ENCODE measurements around the gene CCDC60. TPM values are rescaled to one million over a fixed set of nuclear protein-coding genes. Genes with fewer than 3 reads are reported as not detected.

CCDC60 gene
- polyA plus RNA-seq, 3 donors: not detected

GRCh38 chr12:119423285-119423684 lies 88.8 kb downstream of the CCDC60 start:
- H3K36me3 Mint-ChIP-seq: no peaks in the 10 kb centered on the region
- 17% methylated on average over 1 of the region's 2 CpGs for WGBS (ENCODE audit: insufficient coverage)
- H3K27ac ChIP-seq (ENCODE audit: low read depth in 1 of 2, low read length in 2 of 2): no peak overlapping the region
- TF ChIP-seq CTCF (IDR thresholded peaks at IDR 0.05): no peak
- H3K9me3 ChIP-seq (replicated peaks in 1 of 2; ENCODE audit: control insufficient read depth in 1 of 2, insufficient read depth in 1 of 2, low read length in 2 of 2): no peaks in the 10 kb centered on the region
- no peak overlapping the region for H3K4me3 ChIP-seq (replicated peaks in 1 of 3; ENCODE audit: low read depth in 2 of 3, low read length in 3 of 3)
- H3K27ac Mint-ChIP-seq: no peak overlapping the region
- H3K4me2 ChIP-seq (replicated peaks; ENCODE audit: extremely low read depth, low read length, poor library complexity, severe bottlenecking): no peak overlapping the region
- H2AFZ ChIP-seq (ENCODE audit: insufficient read depth, low read depth, low read length, poor library complexity, severe bottlenecking): no peak overlapping the region
- no peaks in the 10 kb centered on the region for H3K36me3 ChIP-seq (replicated peaks in 1 of 2; ENCODE audit: control insufficient read depth in 1 of 2, insufficient read depth in 2 of 2, low read length in 2 of 2)
- DNase-seq: no peak
- intact Hi-C loops (cut with micrococcal nuclease): no loop called here
- no peaks in the 10 kb centered on the region for H3K9me3 Mint-ChIP-seq
- H3K9ac ChIP-seq (ENCODE audit: insufficient read depth, low read length, poor library complexity, severe bottlenecking): no peak overlapping the region
- H3K4me1 ChIP-seq (ENCODE audit: control insufficient read depth in 1 of 2, insufficient read depth in 2 of 2, low read length in 2 of 2): no peaks in the 10 kb centered on the region
- peaks cover 0 to 2% (median 1%) of the 10 kb centered on the region in 3 donors for H3K27me3 Mint-ChIP-seq (ENCODE audit: low read depth in 3 of 3)
- no peak overlapping the region for H3K4me3 Mint-ChIP-seq
- H3K79me2 ChIP-seq (ENCODE audit: insufficient read depth, low read length): no peaks in the 10 kb centered on the region
- no peaks in the 10 kb centered on the region for H4K20me1 ChIP-seq (ENCODE audit: insufficient read depth, low read length)
- no peaks in the 10 kb centered on the region for H3K27me3 ChIP-seq (ENCODE audit: control insufficient read depth in 2 of 2, insufficient read depth in 2 of 2, low read length in 2 of 2)
- H3K4me1 Mint-ChIP-seq: no peaks in the 10 kb centered on the region

GRCh38 chr12:119425623-119426022 lies 91.1 kb downstream of the CCDC60 start:
- WGBS (ENCODE audit: insufficient coverage): 60% methylated on average over 1 of the region's 3 CpGs
- TF ChIP-seq CTCF (IDR thresholded peaks at IDR 0.05): no peak
- no peak for DNase-seq
- Histone ChIP-seq H3K4me2 (replicated peaks; ENCODE audit: extremely low read depth, low read length, poor library complexity, severe bottlenecking) (no peak overlapping the region), H3K9ac (ENCODE audit: insufficient read depth, low read length, poor library complexity, severe bottlenecking) (no peak overlapping the region), H3K27ac (ENCODE audit: low read depth in 1 of 2, low read length in 2 of 2) (no peak overlapping the region), H3K27me3 (ENCODE audit: control insufficient read depth in 2 of 2, insufficient read depth in 2 of 2, low read length in 2 of 2) (no peaks in the 10 kb centered on the region), H4K20me1 (ENCODE audit: insufficient read depth, low read length) (no peaks in the 10 kb centered on the region), H3K36me3 (replicated peaks in 1 of 2; ENCODE audit: control insufficient read depth in 1 of 2, insufficient read depth in 2 of 2, low read length in 2 of 2) (no peaks in the 10 kb centered on the region), H3K4me1 (ENCODE audit: control insufficient read depth in 1 of 2, insufficient read depth in 2 of 2, low read length in 2 of 2) (no peaks in the 10 kb centered on the region), H3K79me2 (ENCODE audit: insufficient read depth, low read length) (no peaks in the 10 kb centered on the region), H3K4me3 (replicated peaks in 1 of 3; ENCODE audit: low read depth in 2 of 3, low read length in 3 of 3) (no peak overlapping the region), H2AFZ (ENCODE audit: insufficient read depth, low read depth, low read length, poor library complexity, severe bottlenecking) (no peak overlapping the region), H3K9me3 (replicated peaks in 1 of 2; ENCODE audit: control insufficient read depth in 1 of 2, insufficient read depth in 1 of 2, low read length in 2 of 2) (peaks cover 0 to 1% of the 10 kb centered on the region in 2 donors)
- H3K4me3 Mint-ChIP-seq: no peak overlapping the region
- intact Hi-C loops (cut with micrococcal nuclease): no loop called here
- H3K36me3 Mint-ChIP-seq: no peaks in the 10 kb centered on the region
- no peaks in the 10 kb centered on the region for H3K27me3 Mint-ChIP-seq (ENCODE audit: low read depth in 3 of 3)
- no peak overlapping the region for H3K27ac Mint-ChIP-seq
- no peaks in the 10 kb centered on the region for H3K4me1 Mint-ChIP-seq
- H3K9me3 Mint-ChIP-seq: peaks cover 0 to 7% (median under 1%) of the 10 kb centered on the region in 7 donors

Measured in CD14-positive monocyte (primary cell).